CD14-positive monocyte (primary cell): ENCODE data around the gene NECAB2. TPM values are rescaled to one million over a fixed set of nuclear protein-coding genes. Genes with fewer than 3 reads are reported as not detected.

Source experiments
- DNase-seq, 3 donors: peaks; one replicate each; pipeline ENCODE4 v3.0.0-alpha.2; 2011 to 2022
- H2AFZ ChIP-seq: 2 replicates; pipeline ENCODE4 v1.6.0; 2012; ENCODE audit warnings: mild to moderate bottlenecking, low read depth, low read length, inconsistent platforms; ENCODE audit not compliant: insufficient read depth, poor library complexity, severe bottlenecking
- H3K27ac ChIP-seq, 2 donors: 1 replicate in 1 of 2; 2 replicates in 1 of 2; pipeline ENCODE4 v1.5.1; 2012 to 2013; ENCODE audit warnings: low read length in 2 of 2, control low read depth in 1 of 2, inconsistent platforms in 1 of 2, low read depth in 1 of 2, mild to moderate bottlenecking in 1 of 2
- H3K27me3 ChIP-seq, 2 donors: one replicate each; pipeline versions ENCODE4 v1.6.0 to v1.6.1; 2011 to 2013; ENCODE audit warnings: low read length in 2 of 2; ENCODE audit not compliant: control insufficient read depth in 2 of 2, insufficient read depth in 2 of 2
- H3K36me3 ChIP-seq, 2 donors: replicated peaks in 1 of 2; 1 replicate in 1 of 2; 2 replicates in 1 of 2; pipeline versions ENCODE4 v1.5.1 to v1.6.1; 2012 to 2013; ENCODE audit warnings: low read length in 2 of 2, control low read depth in 1 of 2, inconsistent platforms in 1 of 2, mild to moderate bottlenecking in 1 of 2; ENCODE audit not compliant: insufficient read depth in 2 of 2, control insufficient read depth in 1 of 2
- H3K4me1 ChIP-seq, 2 donors: 1 replicate in 1 of 2; 2 replicates in 1 of 2; pipeline versions ENCODE4 v1.5.1 to v1.6.1; 2012 to 2013; ENCODE audit warnings: low read length in 2 of 2, control low read depth in 1 of 2, inconsistent platforms in 1 of 2, mild to moderate bottlenecking in 1 of 2, moderate library complexity in 1 of 2; ENCODE audit not compliant: insufficient read depth in 2 of 2, control insufficient read depth in 1 of 2
- H3K4me2 ChIP-seq: replicated peaks from 2 replicates; pipeline ENCODE3; 2012; ENCODE audit warnings: low read length, moderate library complexity, mild to moderate bottlenecking; ENCODE audit not compliant: poor library complexity, severe bottlenecking; ENCODE audit errors: extremely low read depth
- H3K4me3 ChIP-seq, 3 experiments: fragments of 200-600 bp in 1 of 3; sonication (generic) in 1 of 3; replicated peaks in 1 of 3; 1 replicate in 2 of 3; 2 replicates in 1 of 3; pipeline ENCODE4 v1.5.1; 2011 to 2013; ENCODE audit warnings: low read length in 3 of 3, mild to moderate bottlenecking in 3 of 3, control low read depth in 2 of 3, low read depth in 2 of 3, inconsistent platforms in 1 of 3, moderate library complexity in 1 of 3
- H3K79me2 ChIP-seq: 2 replicates; pipeline ENCODE4 v1.6.0; 2012; ENCODE audit warnings: mild to moderate bottlenecking, control low read depth, inconsistent platforms, low read length, moderate library complexity; ENCODE audit not compliant: insufficient read depth
- H3K9ac ChIP-seq: 2 replicates; pipeline ENCODE4 v1.6.0; 2017; ENCODE audit warnings: low read length, mild to moderate bottlenecking; ENCODE audit not compliant: insufficient read depth, poor library complexity, severe bottlenecking
- H3K9me3 ChIP-seq, 2 donors: replicated peaks in 1 of 2; 1 replicate in 1 of 2; 2 replicates in 1 of 2; pipeline versions ENCODE4 v1.5.1 to v1.6.1; 2012 to 2013; ENCODE audit warnings: low read length in 2 of 2, control low read depth in 1 of 2; ENCODE audit not compliant: control insufficient read depth in 1 of 2, insufficient read depth in 1 of 2
- H4K20me1 ChIP-seq: 2 replicates; pipeline ENCODE4 v1.6.0; 2012; ENCODE audit warnings: mild to moderate bottlenecking, low read length, control low read depth, moderate library complexity; ENCODE audit not compliant: insufficient read depth
- H3K27ac Mint-ChIP-seq, 7 donors: one replicate each; pipeline ENCODE4 v1.8.0; 2020; ENCODE audit warnings: mild to moderate bottlenecking in 7 of 7, mixed read lengths in 7 of 7, moderate library complexity in 6 of 7, inconsistent platforms in 2 of 7
- H3K27me3 Mint-ChIP-seq, 3 donors: one replicate each; pipeline ENCODE4 v1.8.0; 2021 to 2022; ENCODE audit warnings: low read depth in 3 of 3, mild to moderate bottlenecking in 3 of 3, mixed read lengths in 3 of 3, moderate library complexity in 3 of 3, inconsistent platforms in 1 of 3
- H3K36me3 Mint-ChIP-seq, 2 donors: one replicate each; pipeline ENCODE4 v1.8.0; 2020; ENCODE audit warnings: mixed read lengths in 2 of 2, inconsistent platforms in 1 of 2, mild to moderate bottlenecking in 1 of 2
- H3K4me1 Mint-ChIP-seq: one replicate; pipeline ENCODE4 v1.8.0; 2020; ENCODE audit warnings: mild to moderate bottlenecking, mixed read lengths
- H3K4me3 Mint-ChIP-seq, 2 donors: one replicate each; pipeline ENCODE4 v1.8.0; 2020; ENCODE audit warnings: mild to moderate bottlenecking in 2 of 2, mixed read lengths in 2 of 2, moderate library complexity in 1 of 2
- H3K9me3 Mint-ChIP-seq, 7 donors: one replicate each; pipeline ENCODE4 v1.8.0; 2020 to 2022; ENCODE audit warnings: mixed read lengths in 7 of 7, mild to moderate bottlenecking in 6 of 7, moderate library complexity in 6 of 7, inconsistent platforms in 2 of 7
- WGBS: methylation state at CpG from one replicate; pipeline ENCODE4 v1.1.5; 2013; ENCODE audit warnings: missing lambda C conversion rate; ENCODE audit not compliant: insufficient coverage; 5-methylcytosine and 5-hydroxymethylcytosine counted together
- intact Hi-C, 2 donors: fragments of 100-400 bp; cut with micrococcal nuclease; formaldehyde crosslinking; loops; one replicate each; pipeline versions ENCODE4 v1.15.0 to v1.15.1; 2023
- polyA plus RNA-seq, 3 donors: library from polyadenylated mRNA; depleted of rRNA in 1 of 3; unstranded in 2 of 3; stranded (reverse) in 1 of 3; fragments of 300-500 nt in 2 of 3; fragments of >200 nt in 1 of 3; fragmentation: Illumina TruSeq in 2 of 3; gene quantifications; 1 replicate in 2 of 3; 2 replicates in 1 of 3; pipeline ENCODE4 v1.2.3, GENCODE V29; 2012 to 2021
- TF ChIP-seq, protein P1 (sequence below): fragments of 200-600 bp; IDR thresholded peaks from one replicate; pipeline ENCODE4 v1.8.0; 2022; ENCODE audit warnings: antibody characterized with exemption, mild to moderate bottlenecking

The NECAB2 gene
- polyA plus RNA-seq, 3 donors, result 0.33 to 1.4 (median 0.52) TPM

DNA sequence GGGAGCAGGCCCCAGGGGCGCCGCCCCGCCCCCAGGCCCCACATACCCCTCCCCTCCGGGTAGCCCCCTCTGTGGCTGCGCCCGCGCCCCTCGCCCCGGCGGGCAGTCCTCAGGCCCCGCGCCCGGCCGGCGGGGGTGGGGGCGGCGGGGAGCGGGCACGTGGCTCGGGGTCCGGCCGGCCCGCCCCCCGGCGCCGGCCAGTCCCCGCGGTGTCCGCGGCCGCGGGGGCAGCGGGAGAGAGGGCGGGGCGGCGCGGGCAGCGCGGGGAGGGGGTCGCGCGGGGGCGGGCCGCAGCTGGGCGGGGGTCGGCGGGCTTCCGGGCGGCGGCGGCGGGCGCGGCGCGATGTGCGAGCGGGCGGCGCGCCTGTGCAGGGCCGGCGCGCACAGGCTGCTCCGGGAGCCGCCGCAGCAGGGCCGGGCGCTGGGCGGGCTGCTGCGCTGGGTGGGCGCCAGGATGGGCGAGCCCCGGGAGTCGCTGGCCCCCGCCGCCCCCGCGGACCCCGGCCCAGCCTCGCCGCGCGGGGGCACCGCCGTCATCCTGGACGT, 335 bp downstream of the NECAB2 start:
- Histone ChIP-seq H3K27ac (no peak overlapping the region), H2AFZ (no peak overlapping the region), H3K27me3 (peaks cover 6 to 32% of the 10 kb centered on the region in 2 donors), H3K4me3 (no peak overlapping the region), H3K9ac (no peak overlapping the region), H3K9me3 (peaks cover 0 to 4% of the 10 kb centered on the region in 2 donors), H3K4me2 (peak overlapping the region; percentile 54), H3K4me1 (no peaks in the 10 kb centered on the region), H4K20me1 (no peaks in the 10 kb centered on the region), H3K36me3 (no peaks in the 10 kb centered on the region), H3K79me2 (no peaks in the 10 kb centered on the region)
- Mint-ChIP-seq H3K4me3 (peak overlapping the region in 1 of 2 donors; percentile 46), H3K27ac (no peak overlapping the region), H3K36me3 (peaks cover 2 to 10% of the 10 kb centered on the region in 2 donors), H3K27me3 (peaks cover 30 to 53% (median 40%) of the 10 kb centered on the region in 3 donors), H3K4me1 (peaks cover 2% of the 10 kb centered on the region), H3K9me3 (peaks cover 0 to 10% (median 3%) of the 10 kb centered on the region in 7 donors)
- intact Hi-C loops, result loop anchor here (2.0 to 10.0 kb wide), 3 partner anchors 218 to 536 kb away; partner anchors contain the start of genes TAF1C (in 2 of the 2) and MEAK7 (in 1 of the 2)
- DNase-seq, result no peak
- TF ChIP-seq, protein P1, sequence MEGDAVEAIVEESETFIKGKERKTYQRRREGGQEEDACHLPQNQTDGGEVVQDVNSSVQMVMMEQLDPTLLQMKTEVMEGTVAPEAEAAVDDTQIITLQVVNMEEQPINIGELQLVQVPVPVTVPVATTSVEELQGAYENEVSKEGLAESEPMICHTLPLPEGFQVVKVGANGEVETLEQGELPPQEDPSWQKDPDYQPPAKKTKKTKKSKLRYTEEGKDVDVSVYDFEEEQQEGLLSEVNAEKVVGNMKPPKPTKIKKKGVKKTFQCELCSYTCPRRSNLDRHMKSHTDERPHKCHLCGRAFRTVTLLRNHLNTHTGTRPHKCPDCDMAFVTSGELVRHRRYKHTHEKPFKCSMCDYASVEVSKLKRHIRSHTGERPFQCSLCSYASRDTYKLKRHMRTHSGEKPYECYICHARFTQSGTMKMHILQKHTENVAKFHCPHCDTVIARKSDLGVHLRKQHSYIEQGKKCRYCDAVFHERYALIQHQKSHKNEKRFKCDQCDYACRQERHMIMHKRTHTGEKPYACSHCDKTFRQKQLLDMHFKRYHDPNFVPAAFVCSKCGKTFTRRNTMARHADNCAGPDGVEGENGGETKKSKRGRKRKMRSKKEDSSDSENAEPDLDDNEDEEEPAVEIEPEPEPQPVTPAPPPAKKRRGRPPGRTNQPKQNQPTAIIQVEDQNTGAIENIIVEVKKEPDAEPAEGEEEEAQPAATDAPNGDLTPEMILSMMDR, result no peak
- WGBS, result 3% methylated on average over 65 of the region's 87 CpGs

DNA sequence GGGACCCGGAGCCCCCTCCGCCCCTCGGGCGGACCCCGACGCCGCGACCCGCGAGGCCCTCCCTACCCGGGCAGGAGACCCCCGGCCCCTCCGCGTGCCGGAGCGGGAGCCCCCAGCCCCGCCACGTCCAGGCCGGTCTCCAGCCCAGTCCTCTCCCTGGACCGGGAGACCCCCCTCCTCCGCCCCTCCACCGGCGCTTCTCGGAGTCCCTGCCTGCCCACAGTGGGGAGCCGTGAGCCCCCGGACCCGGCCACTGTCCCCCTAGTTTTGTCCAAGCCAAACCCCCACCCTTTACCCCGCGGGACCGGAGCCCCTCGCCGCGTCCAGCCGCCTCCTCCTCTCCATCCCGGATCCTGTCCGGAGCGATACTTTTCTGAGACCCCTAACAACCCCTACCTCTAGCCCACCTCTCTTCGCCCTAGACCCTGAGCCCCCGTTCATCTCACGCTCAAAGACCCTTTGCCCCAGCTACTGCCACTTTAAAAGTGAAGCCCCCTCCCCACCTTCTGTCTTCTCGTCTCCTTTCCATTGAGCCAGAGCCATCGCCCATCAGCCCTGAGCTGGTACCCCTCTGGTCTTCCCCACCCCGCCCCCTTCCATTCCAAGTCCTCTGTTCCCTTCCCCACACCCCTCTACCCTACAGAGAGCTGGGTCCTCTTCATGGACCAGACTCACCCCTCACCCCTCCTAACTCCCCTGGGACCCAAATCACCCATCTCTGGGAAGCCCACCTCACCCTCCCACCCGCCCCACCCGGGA, 1.0 kb downstream of the NECAB2 start:
- TF ChIP-seq, protein P1, result no peak
- H3K4me3 Mint-ChIP-seq, result peak overlapping the region; percentile 49 to 74
- H3K36me3 Mint-ChIP-seq, result peaks cover 2 to 6% of the 10 kb centered on the region in 2 donors
- no peak overlapping the region for H3K4me3 ChIP-seq
- H3K79me2 ChIP-seq, result no peaks in the 10 kb centered on the region
- no peak overlapping the region for H3K27ac ChIP-seq
- H4K20me1 ChIP-seq, result no peaks in the 10 kb centered on the region
- H3K4me2 ChIP-seq, result no peak overlapping the region
- H3K9me3 Mint-ChIP-seq, result peaks cover 0 to 10% (median 3%) of the 10 kb centered on the region in 7 donors
- peaks cover 2% of the 10 kb centered on the region for H3K4me1 Mint-ChIP-seq
- no peak for DNase-seq
- no peak overlapping the region for H3K27ac Mint-ChIP-seq
- no peaks in the 10 kb centered on the region for H3K4me1 ChIP-seq
- H2AFZ ChIP-seq, result no peak overlapping the region
- intact Hi-C loops, result loop anchor here (2.0 to 10.0 kb wide), 3 partner anchors 218 to 536 kb away; partner anchors contain the start of genes TAF1C (in 2 of the 2) and MEAK7 (in 1 of the 2)
- peaks cover 6 to 32% of the 10 kb centered on the region in 2 donors for H3K27me3 ChIP-seq
- peaks cover 0 to 4% of the 10 kb centered on the region in 2 donors for H3K9me3 ChIP-seq
- H3K36me3 ChIP-seq, result no peaks in the 10 kb centered on the region
- H3K9ac ChIP-seq, result no peak overlapping the region
- 9% methylated on average over 42 of the region's 45 CpGs for WGBS
- peaks cover 32 to 53% (median 40%) of the 10 kb centered on the region in 3 donors for H3K27me3 Mint-ChIP-seq
